Ascending aorta (tissue), 2 donors: ENCODE results near the gene SERAC1. TPM values are rescaled to one million over a fixed set of nuclear protein-coding genes. Genes with fewer than 3 reads are reported as not detected.

Experiments used
- DNase-seq, 2 donors: peaks; one replicate each; pipeline ENCODE4 v3.0.0-alpha.2; 2019; ENCODE audit warnings: low spot score in 2 of 2
- H3K27ac ChIP-seq, 2 donors: fragments of 200-600 bp; sonication (generic); one replicate each; pipeline ENCODE4 v1.5.1; 2016 to 2017; ENCODE audit warnings: mild to moderate bottlenecking in 1 of 2
- H3K27me3 ChIP-seq: fragments of 200-600 bp; sonication (generic); one replicate; pipeline ENCODE4 v1.5.1; 2017
- H3K36me3 ChIP-seq, 2 donors: fragments of 200-600 bp; sonication (generic); one replicate each; pipeline ENCODE4 v1.5.1; 2016
- H3K4me1 ChIP-seq, 2 donors: fragments of 200-600 bp; sonication (generic); one replicate each; pipeline ENCODE4 v1.5.1; 2016 to 2017; ENCODE audit warnings: mild to moderate bottlenecking in 1 of 2
- H3K4me3 ChIP-seq, 2 donors: fragments of 200-600 bp; sonication (generic); one replicate each; pipeline ENCODE4 v1.5.1; 2016 to 2017; ENCODE audit warnings: mild to moderate bottlenecking in 1 of 2
- H3K9me3 ChIP-seq, 2 donors: fragments of 200-600 bp; sonication (generic); one replicate each; pipeline ENCODE4 v1.5.1; 2016
- CTCF ChIP-seq, 3 experiments: fragments of 200-600 bp in 2 of 3; fragments of 450-650 bp in 1 of 3; sonication (generic) in 2 of 3; IDR thresholded peaks; one replicate each; pipeline ENCODE4 v1.5.1; 2016 to 2019; ENCODE audit warnings: antibody characterized with exemption in 3 of 3, mild to moderate bottlenecking in 1 of 3, moderate library complexity in 1 of 3
- intact Hi-C: fragments of 100-400 bp; cut with DNase I; formaldehyde crosslinking; loops from one replicate; pipeline ENCODE4 v1.15.1; 2023
- total RNA-seq: library from RNA; depleted of rRNA; stranded (reverse); fragments of >200 nt; gene quantifications from one replicate; pipeline ENCODE4 v1.1.0, GENCODE V29; 2016

Gene SERAC1
- total RNA-seq, 1 donor from 2014 or later, result 9.3 TPM

GRCh38 chr6:158124288-158124687 is 43.8 kb downstream of the SERAC1 start:
- H3K36me3 ChIP-seq, result peaks cover 22 to 35% of the 10 kb centered on the region in 2 donors
- no peaks in the 10 kb centered on the region for H3K27me3 ChIP-seq
- H3K4me1 ChIP-seq, result no peaks in the 10 kb centered on the region
- no peak for DNase-seq
- no peak overlapping the region for H3K27ac ChIP-seq
- no peak for TF ChIP-seq CTCF (IDR thresholded peaks at IDR 0.05)
- no peaks in the 10 kb centered on the region for H3K9me3 ChIP-seq
- intact Hi-C loops, result no loop called here
- H3K4me3 ChIP-seq, result no peak overlapping the region

DNA sequence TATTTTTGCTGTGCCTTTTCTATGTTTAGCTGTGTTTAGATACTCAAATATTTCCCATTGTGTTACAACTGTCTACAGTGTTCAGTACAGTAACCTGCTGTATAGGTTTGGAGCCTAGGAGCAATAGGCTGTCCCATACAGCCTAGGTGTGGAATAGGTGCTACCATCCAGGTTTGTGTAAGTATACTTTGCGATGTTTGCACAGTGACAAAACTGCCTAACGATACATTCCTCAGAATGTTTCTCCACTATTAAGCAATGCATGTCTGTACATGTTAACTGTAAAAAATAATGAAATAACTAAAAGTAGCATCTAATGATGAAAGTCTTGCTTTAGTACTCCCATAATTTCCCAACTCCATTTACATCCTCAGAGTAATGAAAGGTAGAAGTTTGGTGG is 46.0 kb downstream of the SERAC1 start:
- peaks cover 30 to 45% of the 10 kb centered on the region in 2 donors for H3K36me3 ChIP-seq
- H3K4me1 ChIP-seq, result no peaks in the 10 kb centered on the region
- intact Hi-C loops, result no loop called here
- no peak overlapping the region for H3K4me3 ChIP-seq
- no peaks in the 10 kb centered on the region for H3K9me3 ChIP-seq
- no peak overlapping the region for H3K27ac ChIP-seq
- TF ChIP-seq CTCF (IDR thresholded peaks at IDR 0.05), result no peak
- H3K27me3 ChIP-seq, result no peaks in the 10 kb centered on the region
- no peak for DNase-seq

DNA sequence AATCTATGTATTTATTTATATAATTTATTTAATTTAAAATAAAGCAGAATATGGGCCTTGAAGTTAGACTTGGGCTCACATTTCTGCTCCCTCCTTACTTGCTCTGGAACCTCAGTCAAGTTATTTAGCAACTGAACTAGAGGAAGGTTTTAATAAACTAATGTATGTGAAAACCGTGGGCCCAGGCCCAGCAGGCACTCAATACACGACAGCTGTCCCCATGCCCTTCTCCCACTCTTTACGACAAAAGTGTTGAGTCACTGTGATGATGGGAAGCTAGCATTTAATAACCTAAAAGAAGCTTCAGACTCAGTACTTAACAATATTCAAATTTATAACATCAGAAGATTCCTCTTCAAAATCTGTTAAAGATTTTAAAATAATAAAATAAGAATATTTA is 46.7 kb downstream of the SERAC1 start:
- DNase-seq, result no peak
- Histone ChIP-seq H3K27me3 (no peaks in the 10 kb centered on the region), H3K27ac (no peak overlapping the region), H3K4me3 (no peak overlapping the region), H3K9me3 (no peaks in the 10 kb centered on the region), H3K36me3 (peaks cover 37 to 46% of the 10 kb centered on the region in 2 donors), H3K4me1 (no peaks in the 10 kb centered on the region)
- TF ChIP-seq CTCF (IDR thresholded peaks at IDR 0.05), result no peak
- intact Hi-C loops, result no loop called here

- no peak for DNase-seq
- H3K36me3 ChIP-seq, result peaks cover 46 to 53% of the 10 kb centered on the region in 2 donors
- no peak overlapping the region for H3K4me3 ChIP-seq
- H3K9me3 ChIP-seq, result no peaks in the 10 kb centered on the region
- H3K27ac ChIP-seq, result no peak overlapping the region
- intact Hi-C loops, result no loop called here
- no peaks in the 10 kb centered on the region for H3K27me3 ChIP-seq
- TF ChIP-seq CTCF (IDR thresholded peaks at IDR 0.05), result no peak
- no peaks in the 10 kb centered on the region for H3K4me1 ChIP-seq
These were observed 49.2 kb downstream of the SERAC1 start for GRCh38 chr6:158118886-158119285.

- Histone ChIP-seq H3K27me3 (no peaks in the 10 kb centered on the region), H3K36me3 (peaks cover 49 to 78% of the 10 kb centered on the region in 2 donors), H3K4me3 (no peak overlapping the region), H3K4me1 (no peaks in the 10 kb centered on the region), H3K9me3 (no peaks in the 10 kb centered on the region), H3K27ac (no peak overlapping the region)
- intact Hi-C loops, result no loop called here
- TF ChIP-seq CTCF (IDR thresholded peaks at IDR 0.05), result no peak
- no peak for DNase-seq
These were observed 52.6 kb downstream of the SERAC1 start for GRCh38 chr6:158115508-158115907.

DNA sequence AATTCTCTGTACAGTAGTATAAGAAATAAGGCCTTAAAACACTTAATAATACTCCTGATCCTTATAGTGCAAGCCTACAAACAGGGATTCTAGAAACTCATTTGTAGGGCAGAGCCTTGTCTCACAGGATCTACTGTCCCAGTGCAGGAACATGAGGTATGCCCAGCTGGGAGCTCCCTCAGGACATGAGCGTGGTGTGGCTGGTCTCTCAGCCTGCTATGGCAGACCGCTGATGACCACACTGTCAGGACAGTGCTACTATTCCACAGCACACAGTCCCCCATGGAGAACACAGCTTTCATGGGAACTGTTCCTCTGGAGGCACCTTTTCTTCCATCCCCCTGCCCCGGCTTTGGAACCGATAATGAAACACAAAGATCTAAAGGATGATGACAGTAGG is 53.0 kb downstream of the SERAC1 start:
- peaks cover 50 to 76% of the 10 kb centered on the region in 2 donors for H3K36me3 ChIP-seq
- no peak for DNase-seq
- no peaks in the 10 kb centered on the region for H3K27me3 ChIP-seq
- H3K4me3 ChIP-seq, result no peak overlapping the region
- H3K9me3 ChIP-seq, result no peaks in the 10 kb centered on the region
- no peak for TF ChIP-seq CTCF (IDR thresholded peaks at IDR 0.05)
- no peak overlapping the region for H3K27ac ChIP-seq
- intact Hi-C loops, result no loop called here
- no peaks in the 10 kb centered on the region for H3K4me1 ChIP-seq
